Suppressor macrophage treated with lipopolysaccharide for 4 hours (primary cell): ENCODE measurements around the gene HECTD3.

Source experiments
- DNase-seq: peaks from one replicate; pipeline ENCODE4 v3.0.0-alpha.2; 2020

HECTD3 gene

GRCh38 chr1:45010855-45011811 is at the start of gene HECTD3:
Gene HECTD3, minus strand, starts transcription at chr1:45011324. Its CDS starts 67 bp downstream, at chr1:45011257.
- DNase-seq: peak; percentile 75

- DNase-seq: no peak
These were observed 48.7 kb upstream of the HECTD3 start for GRCh38 chr1:45059829-45060228.

GRCh38 chr1:45057542-45057941 is 46.4 kb upstream of the HECTD3 start:
- no peak for DNase-seq

- no peak for DNase-seq
These were observed 40.1 kb upstream of the HECTD3 start for GRCh38 chr1:45051005-45051772.

- DNase-seq: peak; percentile 56
These were observed 35.9 kb upstream of the HECTD3 start for GRCh38 chr1:45047032-45047431.

DNA sequence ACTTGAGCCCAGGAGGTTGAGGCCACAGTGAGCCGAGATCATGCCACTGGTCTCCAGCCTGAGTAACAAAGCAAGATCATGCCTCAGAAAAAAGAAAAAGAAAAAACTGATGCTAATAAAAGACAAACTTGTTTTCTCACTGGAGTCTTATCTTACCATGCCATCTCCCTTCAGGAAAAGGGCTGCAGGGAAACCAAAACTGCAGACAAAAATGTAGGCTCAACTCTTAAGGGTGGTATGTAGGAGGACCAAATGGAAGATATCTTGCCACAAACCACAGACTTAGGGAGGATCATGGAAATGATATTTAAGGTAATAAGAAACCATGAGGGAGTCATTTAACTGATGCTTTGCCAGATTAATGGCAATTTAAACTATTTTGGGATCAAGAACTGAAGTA is 33.8 kb upstream of the HECTD3 start:
- DNase-seq: no peak

DNA sequence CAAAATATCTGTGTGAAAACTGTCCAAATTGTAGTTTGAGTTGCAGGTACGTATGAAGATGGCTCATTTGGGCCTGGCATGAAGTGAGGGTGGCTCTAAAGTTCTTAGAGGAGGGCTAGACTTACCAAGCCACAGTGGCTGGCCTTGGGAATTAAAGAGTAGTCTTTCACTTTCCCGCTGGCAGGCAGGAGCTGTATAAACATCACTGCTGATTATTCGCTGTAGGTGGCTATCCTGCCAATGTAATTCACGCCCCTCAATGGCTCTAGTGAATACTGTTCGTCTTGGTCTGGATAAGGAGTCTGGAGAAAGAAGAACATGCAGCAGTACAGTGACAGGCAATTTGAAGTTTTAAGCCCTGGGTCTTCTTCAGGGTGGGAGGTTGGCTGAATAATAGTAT is 32.0 kb upstream of the HECTD3 start:
- DNase-seq: no peak

DNA sequence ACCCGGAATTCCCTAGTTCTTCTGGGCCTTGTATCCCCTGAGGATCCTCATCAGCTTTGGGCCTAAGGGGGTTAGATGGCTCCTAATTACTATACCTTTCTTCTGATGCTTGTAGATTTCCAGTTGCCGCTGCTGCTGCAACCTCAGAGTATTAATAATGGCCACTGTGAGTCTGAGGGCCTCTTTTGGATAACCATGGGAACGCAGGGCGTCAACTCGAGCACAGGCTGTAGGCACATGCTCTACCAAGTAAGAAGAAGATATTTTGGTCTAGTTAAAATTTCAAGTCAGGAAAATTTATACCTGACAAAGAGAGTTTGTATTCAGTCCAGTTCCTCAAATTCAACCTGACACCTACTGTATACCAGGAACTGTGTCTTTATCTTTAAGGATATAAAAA is 29.2 kb upstream of the HECTD3 start:
- DNase-seq: no peak

DNA sequence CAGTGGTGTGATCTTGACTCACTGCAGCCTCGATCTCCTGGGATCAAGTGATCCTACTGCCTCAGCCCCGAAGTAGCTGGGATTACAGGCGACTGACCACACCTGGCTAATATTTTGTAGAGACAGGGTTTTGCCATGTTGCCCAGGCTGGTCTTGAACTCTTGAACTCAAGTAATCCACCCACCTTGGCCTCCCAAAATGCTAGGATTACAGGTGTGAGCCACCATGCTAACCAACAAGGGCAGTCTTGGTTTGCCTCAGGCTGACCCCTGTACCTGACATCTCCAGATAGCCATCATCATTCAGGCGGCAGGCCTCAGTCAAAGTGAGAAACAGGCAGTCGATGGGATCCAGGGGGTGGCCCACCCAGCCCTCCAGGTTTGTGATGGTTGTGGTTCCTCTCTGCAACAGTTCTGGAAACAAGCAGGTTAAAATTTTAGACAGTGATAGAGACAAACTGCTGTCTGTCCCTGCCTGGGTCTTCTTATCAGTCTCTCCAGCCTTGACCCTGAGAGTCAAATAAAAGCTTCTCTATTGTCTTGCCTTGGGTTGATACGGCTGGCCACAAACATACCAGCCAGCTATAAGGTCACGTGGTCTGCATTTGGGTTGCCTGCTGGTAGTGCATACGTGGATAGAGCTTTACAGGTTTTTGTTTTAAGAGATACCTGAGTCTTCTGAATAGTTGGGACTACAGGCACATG is 27.7 kb upstream of the HECTD3 start:
- DNase-seq: no peak

DNA sequence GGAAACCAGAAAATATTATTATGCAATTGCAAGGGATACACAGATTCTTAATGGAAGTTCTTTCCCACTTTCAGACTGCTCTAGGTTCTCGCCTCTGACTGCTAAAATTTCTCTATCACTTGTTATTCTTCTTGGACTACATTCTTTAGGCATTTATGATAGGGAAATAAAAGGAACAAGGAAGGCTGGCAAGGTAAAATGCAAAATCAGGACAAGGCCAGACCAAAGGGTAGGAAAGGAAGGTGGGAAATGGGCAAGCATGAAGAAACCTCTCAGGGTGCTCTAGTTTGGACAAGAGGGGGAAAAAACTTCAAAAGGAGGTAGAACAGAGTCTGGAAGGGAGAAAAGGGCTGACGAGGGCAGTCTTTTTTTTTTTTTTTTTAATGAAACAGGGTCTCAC is 27.1 kb upstream of the HECTD3 start:
- no peak for DNase-seq

DNA sequence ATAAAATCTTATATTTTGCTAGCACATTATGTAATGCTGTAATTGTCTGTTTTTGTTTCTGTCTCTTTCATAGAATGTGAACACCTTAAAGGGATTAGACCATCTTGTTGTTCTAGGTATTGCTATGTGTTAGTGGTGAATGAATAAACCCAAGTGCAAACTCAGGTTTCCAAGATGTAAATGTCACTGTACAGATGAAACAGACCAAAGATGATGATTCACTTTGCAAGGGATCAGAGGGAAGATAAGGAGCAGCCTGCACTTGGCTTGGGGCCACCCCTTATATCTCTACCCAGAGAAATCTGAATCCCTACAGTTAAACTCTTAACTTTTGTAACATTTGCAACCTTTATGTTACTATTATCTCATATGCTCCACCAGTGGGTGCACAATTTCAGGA is 26.3 kb upstream of the HECTD3 start:
- DNase-seq: no peak

GRCh38 chr1:45035631-45036301 is 24.6 kb upstream of the HECTD3 start:
- DNase-seq: no peak

- DNase-seq: no peak
These were observed 22.2 kb upstream of the HECTD3 start for GRCh38 chr1:45033356-45033755.

- no peak for DNase-seq
These were observed 21.7 kb upstream of the HECTD3 start for GRCh38 chr1:45032837-45033236.

GRCh38 chr1:45026446-45026845 is 15.3 kb upstream of the HECTD3 start:
- no peak for DNase-seq

- DNase-seq: no peak
These were observed 12.5 kb upstream of the HECTD3 start for GRCh38 chr1:45023663-45024062.

- DNase-seq: peak; percentile 60
These were observed 7.6 kb upstream of the HECTD3 start for GRCh38 chr1:45018599-45019230.

DNA sequence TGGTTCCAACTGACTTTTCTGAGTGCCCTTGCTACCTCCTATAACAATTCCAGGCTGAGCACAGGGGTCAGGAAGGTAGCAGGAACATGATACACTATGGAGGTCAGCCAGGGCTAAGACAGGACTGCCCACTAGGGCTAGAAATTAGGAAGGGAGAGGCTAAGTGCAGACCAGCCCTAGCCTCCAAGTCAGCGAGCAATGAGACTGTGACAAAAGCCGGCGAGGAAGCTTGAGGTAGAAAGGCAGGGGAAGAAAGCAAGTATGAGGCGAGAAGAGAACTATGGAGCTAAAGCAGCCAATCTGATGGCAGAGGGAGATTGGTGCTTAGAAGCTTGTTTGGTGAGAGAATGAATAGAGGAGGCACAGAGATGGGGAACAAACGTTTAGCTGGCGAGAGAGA is 5.6 kb upstream of the HECTD3 start:
- no peak for DNase-seq

DNA sequence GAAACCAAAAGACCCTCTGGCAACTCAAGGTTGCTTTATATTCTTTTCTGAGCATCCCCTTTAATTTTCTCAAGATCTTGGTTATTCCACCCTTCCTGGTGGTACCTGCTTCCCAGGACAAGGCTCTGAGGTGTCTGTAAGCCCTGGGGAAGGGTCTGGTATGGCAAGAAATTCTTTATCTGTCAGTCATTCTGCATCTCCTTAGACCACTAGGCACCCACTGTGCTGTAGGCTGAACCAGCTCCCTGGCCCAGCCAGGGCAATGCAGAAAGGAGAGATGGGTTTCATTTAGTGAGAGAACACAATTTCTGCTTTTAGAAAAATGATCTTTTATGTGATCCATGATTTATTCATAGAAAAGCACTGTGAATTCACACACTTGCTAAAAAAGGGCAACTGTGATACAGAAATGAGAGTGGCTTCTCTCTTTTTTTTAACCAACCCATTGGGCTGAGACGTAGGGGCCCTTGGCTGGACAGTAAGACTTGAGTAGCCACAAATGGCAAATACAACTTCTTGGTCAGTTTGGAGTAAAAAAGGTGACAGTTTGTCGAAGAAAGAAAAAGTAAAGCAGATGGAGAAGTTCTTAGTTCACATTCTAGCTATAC is 5.1 kb upstream of the HECTD3 start:
- DNase-seq: no peak

- no peak for DNase-seq
These were observed 4.6 kb upstream of the HECTD3 start for GRCh38 chr1:45015683-45016082.

DNA sequence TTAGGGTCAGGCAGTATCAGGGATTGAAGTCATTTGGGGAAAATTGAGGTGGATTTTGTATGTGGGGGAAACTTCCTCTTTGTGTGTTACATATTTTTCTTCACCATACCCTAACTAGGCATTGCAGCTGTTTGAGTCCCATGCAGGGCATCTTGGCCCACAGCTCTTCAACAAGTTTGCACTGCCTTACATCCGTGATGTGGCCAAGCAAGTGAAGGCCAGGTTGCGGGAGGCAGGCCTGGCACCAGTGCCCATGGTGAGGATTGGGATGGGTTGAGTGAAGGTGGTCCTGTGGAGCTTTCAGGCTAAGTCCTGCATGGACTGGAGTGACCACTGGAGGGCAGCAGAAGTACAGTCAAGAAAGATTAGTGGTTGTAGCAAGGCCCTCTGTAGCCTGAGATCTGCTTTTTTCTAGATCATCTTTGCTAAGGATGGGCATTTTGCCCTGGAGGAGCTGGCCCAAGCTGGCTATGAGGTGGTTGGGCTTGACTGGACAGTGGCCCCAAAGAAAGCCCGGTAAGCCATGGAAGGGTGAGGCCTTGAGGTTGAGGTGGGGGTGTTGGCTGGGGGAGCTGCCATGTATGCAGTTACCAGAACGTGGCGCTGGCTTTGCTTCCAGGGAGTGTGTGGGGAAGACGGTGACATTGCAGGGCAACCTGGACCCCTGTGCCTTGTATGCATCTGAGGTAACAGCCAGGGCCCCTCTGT is 3.4 kb upstream of the HECTD3 start:
- peak; percentile 84 for DNase-seq
